HepG2 (cell line): ENCODE results near the gene USP24. TPM values are rescaled to one million over a fixed set of nuclear protein-coding genes. Genes with fewer than 3 reads are reported as not detected.

Source experiments
- ATAC-seq: fragments of 200-7000 bp; cut with Tn5 transposase; 3 replicates; pipeline ENCODE4 v1.9.1; 2020; ENCODE audit warnings: mild to moderate bottlenecking, moderate library complexity
- BruUV-seq: library from RNA; stranded (reverse); fragments of 400-500 nt; replicated peaks from 2 replicates; lab custom pipeline; 2021; lab: Mats Ljungman, UMichigan
- CTCF ChIA-PET: fragments of 300-600 bp; formaldehyde crosslinking; extraction: SDS; loops from one replicate; lab custom pipeline; 2021; ENCODE audit warnings: low total read pairs, inconsistent platforms, low intra/inter-chr PET ratio; lab: Yijun Ruan, JAX
- POLR2A ChIA-PET: fragments of 350-600 bp; sonication (Branson Sonifier 250); formaldehyde crosslinking; loops from one replicate; lab custom pipeline; 2020; ENCODE audit warnings: antibody characterized with exemption, inconsistent platforms; lab: Yijun Ruan, JAX
- DNase-seq: peaks from one replicate; pipeline ENCODE4 v3.0.0-alpha.2; 2015; ENCODE audit warnings: low spot score
- FAIRE-seq: peaks from 3 replicates; lab custom pipeline; 2011; peaks lifted over from hg19 to GRCh38; lab: Jason Lieb, UNC
- H2AFZ ChIP-seq: one replicate; pipeline ENCODE4 v1.6.1; 2011; ENCODE audit warnings: low read length, inconsistent platforms
- H3K27ac ChIP-seq: fragments of 300-600 bp; 3 replicates; pipeline ENCODE4 v1.8.0; 2011; ENCODE audit warnings: mixed run types, mild to moderate bottlenecking, mixed read lengths, low read length, inconsistent platforms; ENCODE audit not compliant: insufficient read depth; ENCODE audit errors: extremely low read length
- H3K27me3 ChIP-seq, 2 experiments: fragments of 200-600 bp in 1 of 2; 2 replicates in 1 of 2; 3 replicates in 1 of 2; pipeline versions ENCODE4 v1.6.0 to v1.8.0; 2011; ENCODE audit warnings: low read length in 2 of 2, mild to moderate bottlenecking in 2 of 2, moderate library complexity in 2 of 2, inconsistent platforms in 1 of 2; ENCODE audit not compliant: insufficient read depth in 2 of 2, control insufficient read depth in 1 of 2
- H3K36me3 ChIP-seq, 2 experiments: fragments of 200-600 bp in 1 of 2; replicated peaks in 1 of 2; 2 replicates in 1 of 2; 3 replicates in 1 of 2; pipeline versions ENCODE4 v1.5.1 to v1.8.0; 2011; ENCODE audit warnings: low read length in 2 of 2, inconsistent platforms in 1 of 2; ENCODE audit not compliant: insufficient read depth in 2 of 2, control insufficient read depth in 1 of 2
- H3K4me1 ChIP-seq: 2 replicates; pipeline ENCODE4 v1.5.1; 2012; ENCODE audit warnings: low read length, inconsistent platforms; ENCODE audit not compliant: insufficient read depth
- H3K4me2 ChIP-seq: 2 replicates; pipeline ENCODE4 v1.6.0; 2011; ENCODE audit warnings: low read depth, low read length, inconsistent platforms
- H3K4me3 ChIP-seq, 3 experiments: fragments of 200-600 bp in 1 of 3; sonication (generic), shearing (Covaris generic) in 1 of 3; replicated peaks in 1 of 3; 2 replicates each; pipeline ENCODE4 v1.5.1; 2011 to 2016; ENCODE audit warnings: low read length in 3 of 3, inconsistent platforms in 2 of 3, low read depth in 2 of 3, mild to moderate bottlenecking in 2 of 3, control low read depth in 1 of 3, mixed read lengths in 1 of 3; ENCODE audit not compliant: insufficient read depth in 1 of 3
- H3K79me2 ChIP-seq: one replicate; pipeline ENCODE4 v1.6.1; 2011; ENCODE audit warnings: low read length, inconsistent platforms; ENCODE audit not compliant: insufficient read depth
- H3K9ac ChIP-seq: 2 replicates; pipeline ENCODE4 v1.6.0; 2011; ENCODE audit warnings: mild to moderate bottlenecking, low read depth, low read length, inconsistent platforms; ENCODE audit not compliant: insufficient read depth
- H3K9me3 ChIP-seq: 2 replicates; pipeline ENCODE4 v1.5.1; 2012; ENCODE audit warnings: mild to moderate bottlenecking, low read length
- H4K20me1 ChIP-seq: 2 replicates; pipeline ENCODE4 v1.6.0; 2011; ENCODE audit warnings: inconsistent platforms, mild to moderate bottlenecking, low read length, moderate library complexity; ENCODE audit not compliant: insufficient read depth
- EZH2 ChIP-seq: conservative IDR thresholded peaks from 2 replicates; pipeline ENCODE4 v1.6.1; 2012; ENCODE audit warnings: mild to moderate bottlenecking, low read depth, low read length, moderate library complexity
- GFI1 ChIP-seq: sonication (generic); formaldehyde crosslinking; IDR thresholded peaks from 2 replicates; pipeline ENCODE4 v1.5.0; 2020; ENCODE audit warnings: missing genetic modification reagents, mild to moderate bottlenecking, borderline replicate concordance
- HHEX ChIP-seq: IDR thresholded peaks from 2 replicates; pipeline ENCODE4 v1.6.1; 2016; ENCODE audit warnings: control low read depth
- JDP2 ChIP-seq: sonication (generic); formaldehyde crosslinking; IDR thresholded peaks from 2 replicates; pipeline ENCODE4 v1.8.1; 2022; ENCODE audit warnings: missing genetic modification reagents, borderline replicate concordance
- JUND ChIP-seq: sonication (generic); formaldehyde crosslinking; IDR thresholded peaks from 2 replicates; pipeline ENCODE4 v1.8.0; 2022; ENCODE audit warnings: mild to moderate bottlenecking, missing genetic modification reagents
- KDM5B ChIP-seq: sonication (generic); formaldehyde crosslinking; IDR thresholded peaks from 2 replicates; pipeline ENCODE4 v1.4.0; 2020; ENCODE audit warnings: missing genetic modification reagents, mild to moderate bottlenecking, borderline replicate concordance
- KLF16 ChIP-seq, 2 experiments: sonication (generic) in 1 of 2; formaldehyde crosslinking in 1 of 2; IDR thresholded peaks; 2 replicates each; pipeline versions ENCODE4 v1.6.1 to v1.8.0; 2016 to 2023; ENCODE audit warnings: missing genetic modification reagents in 2 of 2, missing compliant biosample characterization in 1 of 2
- MAFG ChIP-seq: sonication (generic); formaldehyde crosslinking; IDR thresholded peaks from 2 replicates; pipeline ENCODE4 v1.5.1; 2020; ENCODE audit warnings: mild to moderate bottlenecking, missing genetic modification reagents
- MEF2D ChIP-seq: sonication (generic); formaldehyde crosslinking; IDR thresholded peaks from 2 replicates; pipeline ENCODE4 v1.5.1; 2020; ENCODE audit warnings: mild to moderate bottlenecking, missing genetic modification reagents
- NFYB ChIP-seq: sonication (generic); formaldehyde crosslinking; IDR thresholded peaks from 2 replicates; pipeline ENCODE4 v1.4.0; 2020; ENCODE audit warnings: missing genetic modification reagents
- PHF5A ChIP-seq: IDR thresholded peaks from one replicate; pipeline ENCODE4 v1.6.1; 2018; ENCODE audit warnings: low read depth, missing genetic modification reagents; ENCODE audit not compliant: unreplicated experiment
- POLR2AphosphoS5 ChIP-seq: IDR thresholded peaks from 2 replicates; pipeline ENCODE4 v1.6.1; 2012; ENCODE audit warnings: low read depth, low read length
- PRPF4 ChIP-seq: fragments of 200-400 bp; formaldehyde crosslinking; IDR thresholded peaks from 2 replicates; pipeline ENCODE4 v1.6.1; 2016; ENCODE audit warnings: low read length, low read depth; ENCODE audit not compliant: poor library complexity, severe bottlenecking
- RXRA ChIP-seq: sonication (generic); formaldehyde crosslinking; IDR thresholded peaks from 2 replicates; pipeline ENCODE4 v1.5.1; 2020; ENCODE audit warnings: missing genetic modification reagents
- ZNF160 ChIP-seq: sonication (generic); formaldehyde crosslinking; IDR thresholded peaks from 2 replicates; pipeline ENCODE4 v1.8.0; 2022; ENCODE audit warnings: mild to moderate bottlenecking, inconsistent platforms, missing genetic modification reagents
- ZNF234 ChIP-seq: sonication (generic); formaldehyde crosslinking; conservative IDR thresholded peaks from 2 replicates; pipeline ENCODE4 v1.5.1; 2020; ENCODE audit warnings: mild to moderate bottlenecking, missing genetic modification reagents
- ZNF282 ChIP-seq: fragments of 450-650 bp; IDR thresholded peaks from 2 replicates; pipeline ENCODE4 v1.6.1; 2018; ENCODE audit not compliant: partially characterized antibody
- WGBS: methylation state at CpG from one replicate; pipeline ENCODE4 v1.1.6; 2017; ENCODE audit warnings: low lambda C conversion rate; 5-methylcytosine and 5-hydroxymethylcytosine counted together
- in situ Hi-C: cut with HindIII; loops from 2 replicates; pipeline ENCODE4 v1.10.0; 2017; ENCODE audit warnings: low pct_unique_long_range_greater_than_20kb; ENCODE audit not compliant: extremely low pct_ligation_motif_present
- intact Hi-C: fragments of 100-400 bp; cut with micrococcal nuclease; formaldehyde crosslinking; loops from one replicate; pipeline ENCODE4 v1.10.0; 2022; ENCODE audit not compliant: unreplicated experiment
- polyA plus RNA-seq, 8 experiments: library from polyadenylated mRNA; depleted of rRNA in 3 of 8; stranded (reverse) in 7 of 8; unstranded in 1 of 8; fragments of >200 nt; fragmentation: Illumina TruSeq in 4 of 8; extraction: Trizol in 4 of 8; gene quantifications; 2 replicates each; pipeline versions ENCODE4 v1.2.1 to v1.2.3, GENCODE V29; 2011 to 2016; ENCODE audit warnings: low read depth in 4 of 8, missing spikeins in 1 of 8, mixed read lengths in 1 of 8; ENCODE audit not compliant: insufficient read depth in 1 of 8
- total RNA-seq, 5 experiments: library from RNA; depleted of rRNA; stranded (reverse); fragments of >200 nt; fragmentation: Illumina TruSeq; extraction: Trizol; gene quantifications; 2 replicates each; pipeline ENCODE4 v1.2.3, GENCODE V29; 2016; ENCODE audit warnings: low read depth in 1 of 5

USP24 gene
- total and polyA plus RNA-seq, 2 of the 13 experiments (the other 11 are each of a cell fraction or from before 2014, with no cell fraction given): 18.8 to 47.6 TPM

- TF ChIP-seq PHF5A (no peak), NFYB (CRISPR knock-in tag) (no peak), MEF2D (CRISPR knock-in tag) (no peak), ZNF234 (CRISPR knock-in tag) (no peak), KLF16 (CRISPR knock-in tag; IDR thresholded peaks at IDR 0.05) (no peak), GFI1 (no peak)
Observed at GRCh38 chr1:55138823-55139222, 76.3 kb downstream of the USP24 start (continued).

GRCh38 chr1:55134152-55134808, 80.9 kb downstream of the USP24 start:
- POLR2A ChIA-PET: no interaction called here
- FAIRE-seq (no peak), DNase-seq (no peak), ATAC-seq (no peak)
- H3K9ac ChIP-seq: no peak overlapping the region
- no peak overlapping the region for H3K27ac ChIP-seq
- CTCF ChIA-PET: no interaction called here
- H3K79me2 ChIP-seq: no peaks in the 10 kb centered on the region
- no peak overlapping the region for H2AFZ ChIP-seq
- H3K36me3 ChIP-seq: peaks cover 25 to 87% of the 10 kb centered on the region in 2 experiments
- no peaks in the 10 kb centered on the region for H3K9me3 ChIP-seq
- in situ Hi-C loops: no loop called here
- no peak overlapping the region for H3K4me3 ChIP-seq
- H3K4me1 ChIP-seq: peaks cover 5% of the 10 kb centered on the region
- WGBS: 96% methylated on average over 7 of the region's 7 CpGs
- BruUV-seq: no TSS peak
- no peaks in the 10 kb centered on the region for H3K27me3 ChIP-seq
- intact Hi-C loops: loop anchor here (10.0 kb wide), 1 partner anchor 49 kb away; no protein-coding TSS in a partner anchor
- no peaks in the 10 kb centered on the region; the same call in 1 of the 2 replicates for H4K20me1 ChIP-seq
- H3K4me2 ChIP-seq: no peak overlapping the region
- no peak for TF ChIP-seq EZH2
- no peak for TF ChIP-seq HHEX (CRISPR knock-in tag)
- TF ChIP-seq ZNF282: no peak
- no peak for TF ChIP-seq POLR2AphosphoS5
- no peak for TF ChIP-seq JUND
- no peak for TF ChIP-seq JDP2
- TF ChIP-seq RXRA: no peak
- TF ChIP-seq KDM5B (CRISPR knock-in tag): no peak
- no peak for TF ChIP-seq MAFG
- no peak for TF ChIP-seq PRPF4
- no peak for TF ChIP-seq ZNF160
